K562 (cell line): ENCODE results near the gene SPTLC3. TPM values are rescaled to one million over a fixed set of nuclear protein-coding genes. Genes with fewer than 3 reads are reported as not detected.

Experiments
- BRF1 ChIP-seq: IDR thresholded peaks from 3 replicates; pipeline ENCODE4 v1.6.1; 2011; ENCODE audit warnings: borderline replicate concordance, mild to moderate bottlenecking; ENCODE audit not compliant: insufficient read length; ENCODE audit errors: extremely low read depth
- ID3 ChIP-seq, 2 experiments: fragments of 250-450 bp in 1 of 2; fragments of 450-650 bp in 1 of 2; sonication (Bioruptor Pico) in 1 of 2; IDR thresholded peaks; 2 replicates each; pipeline versions ENCODE4 v1.6.1 to v1.8.0; 2016 to 2021; ENCODE audit warnings: mild to moderate bottlenecking in 2 of 2, moderate library complexity in 2 of 2, missing compliant biosample characterization in 1 of 2, missing genetic modification characterization in 1 of 2
- POLR2A ChIP-seq: fragments of 450-650 bp; conservative IDR thresholded peaks from 2 replicates; pipeline ENCODE4 v1.6.1; 2016
- SETDB1 ChIP-seq: IDR thresholded peaks from one replicate; pipeline ENCODE4 v1.6.1; 2012; ENCODE audit warnings: low read length, control low read depth, inconsistent platforms
- SMAD4 ChIP-seq: fragments of 250-450 bp; sonication (Bioruptor Pico); conservative IDR thresholded peaks from 2 replicates; pipeline ENCODE4 v1.8.0; 2021; ENCODE audit warnings: inconsistent platforms, mild to moderate bottlenecking, moderate library complexity
- ZNF165 ChIP-seq: fragments of 250-450 bp; sonication (Bioruptor Pico); IDR thresholded peaks from 2 replicates; pipeline ENCODE4 v1.4.0; 2020; ENCODE audit warnings: borderline replicate concordance
- ZNF217 ChIP-seq: sonication (generic); formaldehyde crosslinking; IDR thresholded peaks from 2 replicates; pipeline ENCODE4 v1.8.0; 2022; ENCODE audit warnings: mild to moderate bottlenecking, missing genetic modification reagents
- ZNF253 ChIP-seq: fragments of 250-450 bp; sonication (Bioruptor Pico); conservative IDR thresholded peaks from 2 replicates; pipeline ENCODE4 v1.6.1; 2021; ENCODE audit warnings: mild to moderate bottlenecking
- ZNF696 ChIP-seq: fragments of 250-450 bp; sonication (Bioruptor Pico); conservative IDR thresholded peaks from 2 replicates; pipeline ENCODE4 v1.4.0; 2020; ENCODE audit warnings: mild to moderate bottlenecking, moderate library complexity
- polyA plus RNA-seq, 8 experiments: library from polyadenylated mRNA; depleted of rRNA in 4 of 8; stranded (reverse) in 5 of 8; unstranded in 3 of 8; fragments of >200 nt; fragmentation: Nextera tagmentation in 2 of 8; fragmentation: Illumina TruSeq in 1 of 8; extraction: Ambion mirVana in 2 of 8; extraction: Trizol in 1 of 8; gene quantifications; 2 replicates each; pipeline versions ENCODE4 v1.2.1 to v1.2.3, GENCODE V29; 2011 to 2014; ENCODE audit warnings: inconsistent platforms in 1 of 8, missing spikeins in 1 of 8
- total RNA-seq, 7 experiments: library from RNA; depleted of rRNA in 6 of 7; stranded (reverse); fragments of >200 nt in 6 of 7; fragmentation: Illumina TruSeq in 2 of 7; extraction: Trizol in 2 of 7; gene quantifications; 2 replicates each; pipeline versions ENCODE4 v1.2.1 to v1.2.3, GENCODE V29; 2011 to 2021; ENCODE audit warnings: low replicate concordance in 1 of 7
- TF ChIP-seq, protein P1 (sequence below): fragments of 450-650 bp; IDR thresholded peaks from 2 replicates; pipeline ENCODE4 v1.6.1; 2016; ENCODE audit warnings: low read depth
- TF ChIP-seq, protein P2 (sequence below), 2 experiments: IDR thresholded peaks; 2 replicates each; pipeline ENCODE4 v1.6.1; 2012; ENCODE audit warnings: improper control_type of control experiment in 2 of 2, low read depth in 2 of 2, low read length in 2 of 2, borderline replicate concordance in 1 of 2

The SPTLC3 gene
- total and polyA plus RNA-seq, 9 of the 15 experiments (the other 6 are each of a cell fraction or from before 2014, with no cell fraction given): not detected

DNA sequence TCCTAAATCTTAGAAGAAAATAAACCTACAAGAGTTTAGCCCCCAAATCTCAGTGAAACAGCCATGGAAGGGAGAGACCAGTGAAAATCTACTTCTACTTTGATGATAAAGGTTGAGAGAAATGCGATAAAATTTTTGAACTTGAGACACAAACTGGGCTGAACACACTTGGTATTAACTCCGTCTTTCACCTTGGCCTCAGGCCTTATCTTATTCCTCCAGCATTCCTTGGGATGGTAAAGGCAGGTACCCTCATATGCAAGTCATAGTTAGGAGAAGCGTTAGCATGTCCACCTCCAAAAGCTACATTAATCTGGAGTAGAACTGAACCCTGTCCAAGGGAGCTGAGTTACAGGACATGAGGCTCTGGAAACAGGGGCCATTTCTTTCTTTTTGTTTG lies 1.2 kb upstream of the SPTLC3 start (continued):
- TF ChIP-seq, protein P1, sequence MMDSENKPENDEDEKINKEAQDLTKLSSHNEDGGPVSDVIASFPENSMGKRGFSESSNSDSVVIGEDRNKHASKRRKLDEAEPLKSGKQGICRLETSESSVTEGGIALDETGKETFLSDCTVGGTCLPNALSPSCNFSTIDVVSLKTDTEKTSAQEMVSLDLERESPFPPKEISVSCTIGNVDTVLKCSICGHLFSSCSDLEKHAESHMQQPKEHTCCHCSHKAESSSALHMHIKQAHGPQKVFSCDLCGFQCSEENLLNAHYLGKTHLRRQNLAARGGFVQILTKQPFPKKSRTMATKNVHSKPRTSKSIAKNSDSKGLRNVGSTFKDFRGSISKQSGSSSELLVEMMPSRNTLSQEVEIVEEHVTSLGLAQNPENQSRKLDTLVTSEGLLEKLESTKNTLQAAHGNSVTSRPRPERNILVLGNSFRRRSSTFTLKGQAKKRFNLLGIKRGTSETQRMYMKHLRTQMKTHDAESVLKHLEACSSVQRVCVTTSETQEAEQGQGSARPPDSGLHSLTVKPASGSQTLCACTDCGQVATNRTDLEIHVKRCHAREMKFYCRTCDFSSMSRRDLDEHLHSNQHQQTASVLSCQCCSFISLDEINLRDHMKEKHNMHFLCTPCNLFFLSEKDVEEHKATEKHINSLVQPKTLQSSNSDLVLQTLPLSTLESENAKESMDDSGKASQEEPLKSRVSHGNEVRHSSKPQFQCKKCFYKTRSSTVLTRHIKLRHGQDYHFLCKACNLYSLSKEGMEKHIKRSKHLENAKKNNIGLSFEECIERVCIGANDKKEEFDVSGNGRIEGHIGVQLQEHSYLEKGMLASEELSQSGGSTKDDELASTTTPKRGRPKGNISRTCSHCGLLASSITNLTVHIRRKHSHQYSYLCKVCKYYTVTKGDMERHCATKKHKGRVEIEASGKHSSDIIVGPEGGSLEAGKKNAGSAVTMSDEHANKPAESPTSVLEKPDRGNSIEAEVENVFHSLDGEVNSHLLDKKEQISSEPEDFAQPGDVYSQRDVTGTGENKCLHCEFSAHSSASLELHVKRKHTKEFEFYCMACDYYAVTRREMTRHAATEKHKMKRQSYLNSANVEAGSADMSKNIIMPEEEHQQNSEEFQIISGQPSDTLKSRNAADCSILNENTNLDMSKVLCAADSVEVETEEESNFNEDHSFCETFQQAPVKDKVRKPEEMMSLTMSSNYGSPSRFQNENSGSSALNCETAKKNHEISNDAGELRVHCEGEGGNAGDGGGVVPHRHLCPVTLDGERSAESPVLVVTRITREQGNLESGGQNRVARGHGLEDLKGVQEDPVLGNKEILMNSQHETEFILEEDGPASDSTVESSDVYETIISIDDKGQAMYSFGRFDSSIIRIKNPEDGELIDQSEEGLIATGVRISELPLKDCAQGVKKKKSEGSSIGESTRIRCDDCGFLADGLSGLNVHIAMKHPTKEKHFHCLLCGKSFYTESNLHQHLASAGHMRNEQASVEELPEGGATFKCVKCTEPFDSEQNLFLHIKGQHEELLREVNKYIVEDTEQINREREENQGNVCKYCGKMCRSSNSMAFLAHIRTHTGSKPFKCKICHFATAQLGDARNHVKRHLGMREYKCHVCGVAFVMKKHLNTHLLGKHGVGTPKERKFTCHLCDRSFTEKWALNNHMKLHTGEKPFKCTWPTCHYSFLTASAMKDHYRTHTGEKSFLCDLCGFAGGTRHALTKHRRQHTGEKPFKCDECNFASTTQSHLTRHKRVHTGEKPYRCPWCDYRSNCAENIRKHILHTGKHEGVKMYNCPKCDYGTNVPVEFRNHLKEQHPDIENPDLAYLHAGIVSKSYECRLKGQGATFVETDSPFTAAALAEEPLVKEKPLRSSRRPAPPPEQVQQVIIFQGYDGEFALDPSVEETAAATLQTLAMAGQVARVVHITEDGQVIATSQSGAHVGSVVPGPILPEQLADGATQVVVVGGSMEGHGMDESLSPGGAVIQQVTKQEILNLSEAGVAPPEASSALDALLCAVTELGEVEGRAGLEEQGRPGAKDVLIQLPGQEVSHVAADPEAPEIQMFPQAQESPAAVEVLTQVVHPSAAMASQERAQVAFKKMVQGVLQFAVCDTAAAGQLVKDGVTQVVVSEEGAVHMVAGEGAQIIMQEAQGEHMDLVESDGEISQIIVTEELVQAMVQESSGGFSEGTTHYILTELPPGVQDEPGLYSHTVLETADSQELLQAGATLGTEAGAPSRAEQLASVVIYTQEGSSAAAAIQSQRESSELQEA: no peak
- TF ChIP-seq BRF1 (no peak), SMAD4 (CRISPR knock-in tag) (no peak), ZNF696 (CRISPR knock-in tag) (no peak), ZNF253 (CRISPR knock-in tag) (no peak), SETDB1 (no peak), ZNF165 (CRISPR knock-in tag) (no peak), POLR2A (no peak), ZNF217 (CRISPR knock-in tag) (no peak), ID3 (CRISPR knock-in tag; IDR thresholded peaks at IDR 0.05) (no peak), ID3 (tag; IDR thresholded peaks at IDR 0.05) (no peak)
- TF ChIP-seq, protein P2, sequence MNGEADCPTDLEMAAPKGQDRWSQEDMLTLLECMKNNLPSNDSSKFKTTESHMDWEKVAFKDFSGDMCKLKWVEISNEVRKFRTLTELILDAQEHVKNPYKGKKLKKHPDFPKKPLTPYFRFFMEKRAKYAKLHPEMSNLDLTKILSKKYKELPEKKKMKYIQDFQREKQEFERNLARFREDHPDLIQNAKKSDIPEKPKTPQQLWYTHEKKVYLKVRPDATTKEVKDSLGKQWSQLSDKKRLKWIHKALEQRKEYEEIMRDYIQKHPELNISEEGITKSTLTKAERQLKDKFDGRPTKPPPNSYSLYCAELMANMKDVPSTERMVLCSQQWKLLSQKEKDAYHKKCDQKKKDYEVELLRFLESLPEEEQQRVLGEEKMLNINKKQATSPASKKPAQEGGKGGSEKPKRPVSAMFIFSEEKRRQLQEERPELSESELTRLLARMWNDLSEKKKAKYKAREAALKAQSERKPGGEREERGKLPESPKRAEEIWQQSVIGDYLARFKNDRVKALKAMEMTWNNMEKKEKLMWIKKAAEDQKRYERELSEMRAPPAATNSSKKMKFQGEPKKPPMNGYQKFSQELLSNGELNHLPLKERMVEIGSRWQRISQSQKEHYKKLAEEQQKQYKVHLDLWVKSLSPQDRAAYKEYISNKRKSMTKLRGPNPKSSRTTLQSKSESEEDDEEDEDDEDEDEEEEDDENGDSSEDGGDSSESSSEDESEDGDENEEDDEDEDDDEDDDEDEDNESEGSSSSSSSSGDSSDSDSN (IDR thresholded peaks at IDR 0.05; ENCODE audit: borderline replicate concordance in 1 of 2, low read depth in 2 of 2, low read length in 2 of 2): no peak
